HG03066 (cell line): ENCODE results near the gene ATG9B.

Experiments used
- ATAC-seq: cut with Tn5 transposase; IDR thresholded peaks from one replicate; pipeline ENCODE4 v1.9.1; 2021; ENCODE audit warnings: low read depth; ENCODE audit not compliant: unreplicated experiment

Gene ATG9B

GRCh38 chr7:150968056-150968733 is 56.1 kb downstream of the ATG9B start:
- ATAC-seq, result no peak

- no peak for ATAC-seq
These were observed 56.9 kb downstream of the ATG9B start for GRCh38 chr7:150967349-150967748.

- ATAC-seq, result no peak
These were observed 58.3 kb downstream of the ATG9B start for GRCh38 chr7:150966002-150966401.

GRCh38 chr7:150965273-150965830 is 58.9 kb downstream of the ATG9B start:
- no peak for ATAC-seq
